GM12878 (cell line): Measurements from ENCODE around the gene SMKR1.

ENCODE experiments used
- BHLHE40 ChIP-seq, 2 experiments: fragments of 450-650 bp in 1 of 2; IDR thresholded peaks; 2 replicates each; pipeline ENCODE4 v1.6.1; 2011 to 2017; ENCODE audit warnings: low read depth in 2 of 2, borderline replicate concordance in 1 of 2, improper control_type of control experiment in 1 of 2, low read length in 1 of 2, mild to moderate bottlenecking in 1 of 2
- CTCF ChIP-seq, 3 experiments: IDR thresholded peaks in 2 of 3; conservative IDR thresholded peaks in 1 of 3; 2 replicates each; pipeline ENCODE4 v1.5.1; 2011; ENCODE audit warnings: low read depth in 3 of 3, low read length in 3 of 3, mild to moderate bottlenecking in 3 of 3, control low read depth in 2 of 3, moderate library complexity in 2 of 3, inconsistent platforms in 1 of 3, mixed read lengths in 1 of 3; ENCODE audit not compliant: control insufficient read depth in 2 of 3, insufficient read depth in 1 of 3; ENCODE audit errors: extremely low read depth in 1 of 3
- E2F4 ChIP-seq: IDR thresholded peaks from 2 replicates; pipeline ENCODE4 v1.6.1; 2012; ENCODE audit warnings: low read depth, low read length, improper control_type of control experiment
- EP300 ChIP-seq, 2 experiments: fragments of 150-350 bp in 1 of 2; IDR thresholded peaks; 2 replicates each; pipeline ENCODE4 v1.6.1; 2011 to 2012; ENCODE audit warnings: low read depth in 2 of 2, low read length in 2 of 2, borderline replicate concordance in 1 of 2, improper control_type of control experiment in 1 of 2, inconsistent platforms in 1 of 2; ENCODE audit not compliant: control insufficient read depth in 1 of 2
- EZH2 ChIP-seq: IDR thresholded peaks from 2 replicates; pipeline ENCODE4 v1.6.1; 2012; ENCODE audit warnings: low read depth, mild to moderate bottlenecking, control low read depth, inconsistent platforms, low read length, borderline replicate concordance; ENCODE audit not compliant: control insufficient read depth
- PAX8 ChIP-seq: fragments of 450-650 bp; IDR thresholded peaks from 2 replicates; pipeline ENCODE4 v1.6.1; 2017; ENCODE audit warnings: mild to moderate bottlenecking, moderate library complexity
- POLR2AphosphoS5 ChIP-seq: IDR thresholded peaks from 2 replicates; pipeline ENCODE4 v1.6.1; 2011; ENCODE audit warnings: mild to moderate bottlenecking, low read length, inconsistent platforms
- SIN3A ChIP-seq: IDR thresholded peaks from 2 replicates; pipeline ENCODE4 v1.6.1; 2012; ENCODE audit warnings: low read depth, low read length, improper control_type of control experiment
- SMC3 ChIP-seq: IDR thresholded peaks from 2 replicates; pipeline ENCODE4 v1.6.1; 2011; ENCODE audit warnings: low read length, improper control_type of control experiment, borderline replicate concordance
- STAT1 ChIP-seq: fragments of 450-650 bp; conservative IDR thresholded peaks from 2 replicates; pipeline ENCODE4 v1.6.1; 2014; ENCODE audit warnings: antibody characterized with exemption, mild to moderate bottlenecking
- ZZZ3 ChIP-seq: IDR thresholded peaks from 2 replicates; pipeline ENCODE4 v1.6.1; 2011; ENCODE audit warnings: low read depth; ENCODE audit not compliant: control insufficient read depth, insufficient read length
- TF ChIP-seq, protein P1 (sequence below): fragments of 450-650 bp; IDR thresholded peaks from 2 replicates; pipeline ENCODE4 v1.6.1; 2016; ENCODE audit warnings: mild to moderate bottlenecking, moderate library complexity, borderline replicate concordance

- TF ChIP-seq CTCF (IDR thresholded peaks at IDR 0.05 in 2 of 3, conservative IDR thresholded peaks at IDR 0.05 in 1 of 3; ENCODE audit: control insufficient read depth in 2 of 3, extremely low read depth in 1 of 3, insufficient read depth in 1 of 3, low read depth in 3 of 3, low read length in 3 of 3) (no peak), PAX8 (no peak), E2F4 (no peak), SIN3A (no peak), POLR2AphosphoS5 (no peak), SMC3 (no peak), BHLHE40 (IDR thresholded peaks at IDR 0.05; ENCODE audit: borderline replicate concordance in 1 of 2, low read depth in 2 of 2, low read length in 1 of 2) (no peak), ZZZ3 (no peak), STAT1 (no peak), EP300 (IDR thresholded peaks at IDR 0.05; ENCODE audit: borderline replicate concordance in 1 of 2, control insufficient read depth in 1 of 2, low read depth in 2 of 2, low read length in 2 of 2) (no peak), EZH2 (no peak)
- TF ChIP-seq, protein P1, sequence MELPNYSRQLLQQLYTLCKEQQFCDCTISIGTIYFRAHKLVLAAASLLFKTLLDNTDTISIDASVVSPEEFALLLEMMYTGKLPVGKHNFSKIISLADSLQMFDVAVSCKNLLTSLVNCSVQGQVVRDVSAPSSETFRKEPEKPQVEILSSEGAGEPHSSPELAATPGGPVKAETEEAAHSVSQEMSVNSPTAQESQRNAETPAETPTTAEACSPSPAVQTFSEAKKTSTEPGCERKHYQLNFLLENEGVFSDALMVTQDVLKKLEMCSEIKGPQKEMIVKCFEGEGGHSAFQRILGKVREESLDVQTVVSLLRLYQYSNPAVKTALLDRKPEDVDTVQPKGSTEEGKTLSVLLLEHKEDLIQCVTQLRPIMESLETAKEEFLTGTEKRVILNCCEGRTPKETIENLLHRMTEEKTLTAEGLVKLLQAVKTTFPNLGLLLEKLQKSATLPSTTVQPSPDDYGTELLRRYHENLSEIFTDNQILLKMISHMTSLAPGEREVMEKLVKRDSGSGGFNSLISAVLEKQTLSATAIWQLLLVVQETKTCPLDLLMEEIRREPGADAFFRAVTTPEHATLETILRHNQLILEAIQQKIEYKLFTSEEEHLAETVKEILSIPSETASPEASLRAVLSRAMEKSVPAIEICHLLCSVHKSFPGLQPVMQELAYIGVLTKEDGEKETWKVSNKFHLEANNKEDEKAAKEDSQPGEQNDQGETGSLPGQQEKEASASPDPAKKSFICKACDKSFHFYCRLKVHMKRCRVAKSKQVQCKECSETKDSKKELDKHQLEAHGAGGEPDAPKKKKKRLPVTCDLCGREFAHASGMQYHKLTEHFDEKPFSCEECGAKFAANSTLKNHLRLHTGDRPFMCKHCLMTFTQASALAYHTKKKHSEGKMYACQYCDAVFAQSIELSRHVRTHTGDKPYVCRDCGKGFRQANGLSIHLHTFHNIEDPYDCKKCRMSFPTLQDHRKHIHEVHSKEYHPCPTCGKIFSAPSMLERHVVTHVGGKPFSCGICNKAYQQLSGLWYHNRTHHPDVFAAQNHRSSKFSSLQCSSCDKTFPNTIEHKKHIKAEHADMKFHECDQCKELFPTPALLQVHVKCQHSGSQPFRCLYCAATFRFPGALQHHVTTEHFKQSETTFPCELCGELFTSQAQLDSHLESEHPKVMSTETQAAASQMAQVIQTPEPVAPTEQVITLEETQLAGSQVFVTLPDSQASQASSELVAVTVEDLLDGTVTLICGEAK, result no peak
Measured at GRCh38 chr7:129479831-129480230, 22.5 kb upstream of the SMKR1 start.
